Mucosa of rectum (tissue), 2 donors: ENCODE results near the gene TSNAXIP1.
A peak's percentile ranks its signal among the peaks of the same experiment; 100 is the strongest.

Experiments used
- H3K27ac ChIP-seq, 2 donors: one replicate each; pipeline ENCODE4 v1.7.0; 2013; ENCODE audit warnings: inconsistent platforms in 2 of 2, low read depth in 2 of 2, low read length in 2 of 2
- H3K27me3 ChIP-seq, 2 donors: one replicate each; pipeline ENCODE4 v1.7.0; 2013; ENCODE audit warnings: low read length in 2 of 2; ENCODE audit not compliant: control insufficient read depth in 2 of 2, insufficient read depth in 2 of 2
- H3K36me3 ChIP-seq, 2 donors: one replicate each; pipeline ENCODE4 v1.7.0; 2013; ENCODE audit warnings: low read length in 2 of 2; ENCODE audit not compliant: control insufficient read depth in 2 of 2, insufficient read depth in 2 of 2
- H3K4me1 ChIP-seq, 2 donors: one replicate each; pipeline ENCODE4 v1.7.0; 2013; ENCODE audit warnings: low read length in 2 of 2, mild to moderate bottlenecking in 1 of 2; ENCODE audit not compliant: control insufficient read depth in 2 of 2, insufficient read depth in 2 of 2
- H3K4me3 ChIP-seq, 2 donors: one replicate each; pipeline ENCODE4 v1.7.0; 2013; ENCODE audit warnings: low read length in 2 of 2
- H3K9ac ChIP-seq, 2 donors: one replicate each; pipeline ENCODE4 v1.7.0; 2013; ENCODE audit warnings: low read length in 2 of 2, low read depth in 1 of 2, mild to moderate bottlenecking in 1 of 2
- H3K9me3 ChIP-seq, 2 donors: one replicate each; pipeline ENCODE4 v1.7.0; 2013; ENCODE audit warnings: low read length in 2 of 2; ENCODE audit not compliant: control insufficient read depth in 2 of 2
- donor health status: healthy.
- donor health status: Normal muscosa, but diverticular disease.

TSNAXIP1 gene

DNA sequence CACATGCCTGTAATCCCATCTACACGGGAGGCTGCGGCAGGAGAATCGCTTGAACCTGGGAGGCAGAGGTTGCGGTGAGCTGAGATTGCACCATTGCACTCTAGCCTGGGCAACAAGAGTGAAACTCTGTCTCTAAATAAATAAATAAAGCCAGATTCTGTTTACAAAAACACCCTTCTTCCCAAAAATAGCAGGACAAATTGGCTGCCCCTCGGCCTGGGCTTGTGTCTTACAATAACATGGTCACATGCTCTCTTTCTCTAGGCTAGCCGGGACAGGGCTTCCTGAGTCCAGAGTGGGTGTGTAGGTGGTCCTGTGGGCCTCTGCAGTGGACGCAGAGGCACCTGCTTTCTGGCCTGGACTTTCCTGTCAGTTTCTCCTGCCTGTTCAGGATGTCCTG is 63.0 kb downstream of the TSNAXIP1 start:
- Histone ChIP-seq H3K9ac (no peak overlapping the region), H3K36me3 (peaks cover 34 to 40% of the 10 kb centered on the region in 2 donors)

DNA sequence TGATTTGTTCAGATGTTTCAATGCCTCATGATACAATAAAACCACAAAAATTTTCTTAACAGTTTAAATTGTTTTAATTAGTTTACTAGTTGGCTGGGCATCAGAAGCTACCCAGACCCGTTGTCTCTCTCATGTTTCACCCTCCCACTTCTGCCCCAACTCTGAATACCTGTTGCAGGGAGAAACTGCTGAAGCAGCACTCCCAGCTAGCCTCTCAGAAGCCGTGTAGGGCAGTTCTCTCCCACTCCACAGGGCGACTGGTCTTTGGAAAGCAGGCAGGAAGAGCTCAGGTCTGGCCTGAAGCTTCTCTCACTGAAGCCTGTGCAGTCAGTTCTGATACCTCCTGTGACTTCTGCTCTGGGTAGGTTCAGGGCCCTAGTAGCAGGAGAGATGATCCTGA is 64.6 kb downstream of the TSNAXIP1 start:
- Histone ChIP-seq H3K27ac (no peak overlapping the region), H3K4me3 (no peak overlapping the region), H3K36me3 (peaks cover 31 to 36% of the 10 kb centered on the region in 2 donors), H3K9me3 (no peaks in the 10 kb centered on the region), H3K27me3 (no peaks in the 10 kb centered on the region), H3K4me1 (peaks cover 18 to 22% of the 10 kb centered on the region in 2 donors), H3K9ac (no peak overlapping the region)

More for the DNA sequence above, 63.0 kb downstream of the TSNAXIP1 start:
- H3K4me1 ChIP-seq = peaks cover 16 to 18% of the 10 kb centered on the region in 2 donors
- H3K27me3 ChIP-seq = no peaks in the 10 kb centered on the region
- no peak overlapping the region for H3K4me3 ChIP-seq
- no peaks in the 10 kb centered on the region for H3K9me3 ChIP-seq
- H3K27ac ChIP-seq = no peak overlapping the region

DNA sequence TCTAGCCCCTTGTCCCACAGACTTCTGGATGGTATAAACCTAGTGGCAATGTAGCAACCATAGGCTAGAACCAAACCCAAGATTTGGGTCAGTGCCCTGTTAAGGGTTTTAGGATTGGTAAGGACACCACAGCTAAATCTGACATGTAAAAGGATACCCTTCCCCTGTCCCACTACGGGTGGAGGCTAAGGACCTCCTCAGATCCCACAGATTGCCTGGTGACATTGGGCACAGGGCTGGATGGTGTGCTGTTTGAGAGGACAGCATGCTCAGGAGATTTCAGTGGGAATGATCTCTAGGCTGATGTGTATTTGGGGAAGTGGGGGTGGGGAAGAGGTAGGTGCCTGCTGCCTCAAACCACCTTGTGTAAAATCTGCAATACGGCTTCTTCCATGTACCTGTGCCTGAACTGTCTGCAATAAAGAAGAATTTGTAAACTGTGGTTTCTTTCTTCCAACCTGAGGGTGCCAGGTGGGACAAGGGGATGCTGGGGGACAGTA is 65.5 kb downstream of the TSNAXIP1 start:
- Histone ChIP-seq H3K4me3 (peak overlapping the region; percentile 83 to 93), H3K27ac (peak overlapping the region; percentile 75 to 80), H3K36me3 (peaks cover 38 to 41% of the 10 kb centered on the region in 2 donors), H3K9me3 (no peaks in the 10 kb centered on the region), H3K27me3 (no peaks in the 10 kb centered on the region), H3K4me1 (peaks cover 18 to 22% of the 10 kb centered on the region in 2 donors), H3K9ac (peak overlapping the region; percentile 87 to 88)

DNA sequence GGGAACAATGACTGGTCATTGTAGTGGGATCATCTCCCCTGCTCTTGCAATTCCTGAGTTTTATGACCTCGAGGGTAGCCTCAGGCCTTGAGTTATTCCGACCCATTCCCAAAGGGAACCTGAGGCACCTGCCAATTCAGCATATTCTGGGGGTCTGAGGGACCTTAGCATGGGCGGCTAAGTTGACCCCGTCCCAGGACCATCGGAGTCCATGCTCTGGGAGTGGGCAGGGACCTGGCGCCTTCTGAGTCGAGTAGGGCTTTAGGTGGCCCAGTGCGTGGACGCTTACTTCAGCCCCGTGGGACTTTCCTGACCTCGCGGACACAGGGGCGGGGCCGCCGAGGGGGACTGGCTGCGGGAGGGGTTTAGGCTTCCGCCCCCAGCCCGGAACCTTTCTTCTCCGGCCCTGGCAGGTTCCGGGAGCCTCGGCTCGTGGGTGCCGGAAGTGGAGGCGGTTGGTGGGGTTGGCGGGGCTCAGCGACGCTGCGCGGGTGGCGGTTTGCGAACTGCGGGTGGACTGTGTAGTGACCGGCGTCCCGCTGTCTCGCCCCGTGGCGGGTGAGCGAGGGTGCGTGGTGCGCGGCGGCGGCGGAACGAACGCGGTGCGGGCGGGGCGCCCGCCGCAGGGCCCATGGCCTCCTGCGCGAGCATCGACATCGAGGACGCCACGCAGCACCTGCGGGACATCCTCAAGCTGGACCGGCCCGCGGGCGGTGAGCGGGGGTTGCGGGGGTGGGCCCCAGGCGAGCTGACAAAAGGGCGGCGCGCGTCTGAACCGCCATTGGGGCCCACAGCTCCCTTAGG is 66.1 kb downstream of the TSNAXIP1 start, which contains the start of gene EDC4:
Gene EDC4, plus strand, starts transcription at position 422 of the 804 bp plus-strand sequence. Its CDS starts 210 bp downstream, at position 632.
- peaks cover 41 to 44% of the 10 kb centered on the region in 2 donors for H3K36me3 ChIP-seq
- peak within 1 kb of the TSS; percentile 87 to 88 for H3K9ac ChIP-seq
- no peaks in the 10 kb centered on the region for H3K9me3 ChIP-seq
- H3K27ac ChIP-seq = peak within 1 kb of the TSS; percentile 75 to 80
- H3K4me1 ChIP-seq = peaks cover 18 to 22% of the 10 kb centered on the region in 2 donors
- peak within 1 kb of the TSS; percentile 83 to 93 for H3K4me3 ChIP-seq
- no peaks in the 10 kb centered on the region for H3K27me3 ChIP-seq

DNA sequence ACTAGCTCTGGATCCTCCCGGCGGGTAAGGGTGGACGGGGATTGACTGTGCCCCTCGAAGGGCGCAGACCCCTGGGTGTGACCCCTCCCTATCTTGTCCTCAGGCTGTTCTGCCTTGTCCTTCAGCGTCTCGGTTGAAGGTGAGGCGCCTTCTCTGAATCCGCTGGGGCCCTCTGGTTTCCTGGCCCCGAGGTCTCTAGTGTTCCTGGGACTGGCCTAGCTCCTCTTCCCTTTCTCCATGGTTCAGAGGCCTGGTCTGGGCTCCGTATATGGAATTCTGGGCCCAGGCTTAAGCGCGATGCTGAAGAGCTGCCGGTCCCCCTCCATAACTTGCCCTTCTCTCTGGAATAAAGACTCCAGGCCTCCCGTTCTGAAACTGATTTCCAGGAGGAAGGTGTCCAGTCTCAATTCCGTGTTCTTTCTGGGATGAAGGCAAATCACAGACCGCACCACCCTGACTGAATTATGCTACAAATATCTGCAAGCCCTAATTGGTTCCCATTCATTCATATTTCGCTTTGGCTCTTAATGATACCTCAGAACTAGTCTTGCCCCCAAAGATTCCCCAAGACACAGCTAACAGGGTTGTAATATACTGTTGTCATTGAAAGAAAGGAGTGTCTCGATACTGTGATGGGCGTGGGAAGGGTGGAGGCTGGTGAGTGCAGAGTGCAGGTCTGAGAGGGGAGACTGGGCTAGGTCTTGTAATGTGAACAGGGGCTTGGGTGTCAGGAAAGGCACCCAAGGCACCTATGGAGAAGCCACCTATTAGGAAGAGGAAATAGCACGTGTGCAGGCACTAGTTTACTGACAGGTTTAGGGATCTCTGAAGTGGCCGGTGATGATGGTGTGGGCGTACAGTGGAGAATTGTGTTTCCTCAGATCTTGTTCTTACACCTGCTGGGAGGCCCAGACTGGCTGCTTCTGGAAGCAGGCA is 67.0 kb downstream of the TSNAXIP1 start:
- Histone ChIP-seq H3K4me3 (peak overlapping the region; percentile 83 to 93), H3K36me3 (peaks cover 42 to 44% of the 10 kb centered on the region in 2 donors)

DNA sequence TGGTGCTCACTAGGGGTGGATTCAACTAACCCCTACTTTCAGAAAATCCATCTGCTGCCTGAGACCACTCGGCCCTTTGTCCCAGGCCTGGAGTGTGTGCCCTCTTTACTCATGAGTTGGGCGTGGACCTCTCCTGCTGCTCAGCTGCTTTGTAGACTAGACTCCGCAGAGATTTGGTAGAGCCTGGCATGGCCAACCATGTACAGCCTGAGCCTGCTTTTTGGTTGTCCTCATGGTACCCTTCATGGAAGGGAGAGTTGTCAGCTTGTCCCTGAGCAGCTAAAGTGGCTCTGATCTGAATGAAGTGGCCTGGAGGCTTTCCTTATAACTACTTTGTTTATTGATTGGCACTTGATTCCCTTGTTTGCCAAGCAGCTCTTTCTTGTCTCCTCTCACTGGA is 67.7 kb downstream of the TSNAXIP1 start:
- peaks cover 46 to 48% of the 10 kb centered on the region in 2 donors for H3K36me3 ChIP-seq

More for the DNA sequence above, 67.0 kb downstream of the TSNAXIP1 start:
- Histone ChIP-seq H3K9ac (peak overlapping the region; percentile 87 to 88), H3K27ac (peak overlapping the region; percentile 75 to 80), H3K4me1 (peaks cover 18 to 22% of the 10 kb centered on the region in 2 donors), H3K9me3 (no peaks in the 10 kb centered on the region), H3K27me3 (no peaks in the 10 kb centered on the region)

DNA sequence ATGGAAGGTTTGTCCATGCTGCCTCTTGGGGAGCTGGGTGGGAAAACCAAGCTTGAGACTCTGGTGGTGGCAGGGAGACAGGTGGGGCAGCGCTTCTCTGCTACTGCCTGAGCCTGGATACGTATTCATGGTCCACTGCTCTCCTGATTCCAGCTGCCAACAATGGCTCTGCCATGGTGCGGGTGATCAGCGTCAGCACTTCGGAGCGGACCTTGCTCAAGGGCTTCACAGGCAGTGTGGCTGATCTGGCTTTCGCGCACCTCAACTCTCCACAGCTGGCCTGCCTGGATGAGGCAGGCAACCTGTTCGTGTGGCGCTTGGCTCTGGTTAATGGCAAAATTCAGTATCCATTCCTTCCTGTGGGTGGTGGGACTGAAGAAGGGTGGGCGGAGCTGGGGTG is 70.4 kb downstream of the TSNAXIP1 start:
- Histone ChIP-seq H3K9ac (no peak overlapping the region), H3K4me3 (no peak overlapping the region), H3K27me3 (no peaks in the 10 kb centered on the region), H3K27ac (no peak overlapping the region), H3K36me3 (peaks cover 62 to 64% of the 10 kb centered on the region in 2 donors), H3K9me3 (no peaks in the 10 kb centered on the region), H3K4me1 (peaks cover 18 to 22% of the 10 kb centered on the region in 2 donors)

More for the DNA sequence above, 67.7 kb downstream of the TSNAXIP1 start:
- Histone ChIP-seq H3K4me1 (peaks cover 18 to 22% of the 10 kb centered on the region in 2 donors), H3K4me3 (peak overlapping the region; percentile 83 to 93), H3K9me3 (no peaks in the 10 kb centered on the region), H3K27ac (peak overlapping the region; percentile 75 to 80), H3K9ac (peak overlapping the region in 1 of 2 donors; percentile 88), H3K27me3 (no peaks in the 10 kb centered on the region)
